Coronary artery (tissue), 2 donors: ENCODE measurements around the gene DHX58.

ENCODE experiments used
- DNase-seq: peaks from one replicate; pipeline ENCODE4 v3.0.0-alpha.2; 2017; ENCODE audit warnings: low spot score
- H3K27ac ChIP-seq, 2 donors: fragments of 200-600 bp; sonication (generic); one replicate each; pipeline ENCODE4 v1.5.1; 2016 to 2019
- H3K4me3 ChIP-seq: fragments of 200-600 bp; sonication (generic); 2 replicates; pipeline ENCODE4 v1.5.1; 2016; ENCODE audit warnings: mild to moderate bottlenecking, moderate library complexity
- CTCF ChIP-seq: fragments of 200-600 bp; sonication (generic); IDR thresholded peaks from one replicate; pipeline ENCODE4 v1.5.1; 2019; ENCODE audit warnings: antibody characterized with exemption

Gene DHX58

GRCh38 chr17:42077755-42078154 is 34.8 kb downstream of the DHX58 start:
- TF ChIP-seq CTCF, result no peak
- DNase-seq, result no peak
- Histone ChIP-seq H3K4me3 (no peak overlapping the region), H3K27ac (no peak overlapping the region)

- Histone ChIP-seq H3K4me3 (no peak overlapping the region), H3K27ac (no peak overlapping the region)
- no peak for DNase-seq
- TF ChIP-seq CTCF, result no peak
Observed at GRCh38 chr17:42076797-42077559, 35.5 kb downstream of the DHX58 start.

- DNase-seq, result no peak
- TF ChIP-seq CTCF, result no peak
- Histone ChIP-seq H3K27ac (no peak overlapping the region), H3K4me3 (no peak overlapping the region)
Observed at GRCh38 chr17:42075789-42076188, 36.7 kb downstream of the DHX58 start.

- H3K4me3 ChIP-seq, result peak overlapping the region; percentile 66
- no peak for DNase-seq
- H3K27ac ChIP-seq, result no peak overlapping the region
Observed at GRCh38 chr17:42072323-42073187, 40.0 kb downstream of the DHX58 start.

GRCh38 chr17:42071810-42072209 is 40.7 kb downstream of the DHX58 start:
- no peak for TF ChIP-seq CTCF
- Histone ChIP-seq H3K27ac (no peak overlapping the region), H3K4me3 (peak overlapping the region; percentile 66)
- no peak for DNase-seq

More at GRCh38 chr17:42072323-42073187, 40.0 kb downstream of the DHX58 start:
- TF ChIP-seq CTCF, result no peak

GRCh38 chr17:42068979-42069378 is 43.5 kb downstream of the DHX58 start:
- no peak for DNase-seq
- no peak for TF ChIP-seq CTCF
- H3K4me3 ChIP-seq, result no peak overlapping the region
- no peak overlapping the region for H3K27ac ChIP-seq
